ENCODE measurements around the gene COG3. TPM values are rescaled to one million over a fixed set of nuclear protein-coding genes. Genes with fewer than 3 reads are reported as not detected.
A peak's percentile ranks its signal among the peaks of the same experiment; 100 is the strongest.
"Not testable (repeated sequence)": the region's sequence is repeated elsewhere in the genome, so short reads cannot be mapped to it uniquely, and the experiment has no call there.

COG3 gene
- total RNA-seq, 1 experiment from 2014 or later = 23.3 TPM

DNA sequence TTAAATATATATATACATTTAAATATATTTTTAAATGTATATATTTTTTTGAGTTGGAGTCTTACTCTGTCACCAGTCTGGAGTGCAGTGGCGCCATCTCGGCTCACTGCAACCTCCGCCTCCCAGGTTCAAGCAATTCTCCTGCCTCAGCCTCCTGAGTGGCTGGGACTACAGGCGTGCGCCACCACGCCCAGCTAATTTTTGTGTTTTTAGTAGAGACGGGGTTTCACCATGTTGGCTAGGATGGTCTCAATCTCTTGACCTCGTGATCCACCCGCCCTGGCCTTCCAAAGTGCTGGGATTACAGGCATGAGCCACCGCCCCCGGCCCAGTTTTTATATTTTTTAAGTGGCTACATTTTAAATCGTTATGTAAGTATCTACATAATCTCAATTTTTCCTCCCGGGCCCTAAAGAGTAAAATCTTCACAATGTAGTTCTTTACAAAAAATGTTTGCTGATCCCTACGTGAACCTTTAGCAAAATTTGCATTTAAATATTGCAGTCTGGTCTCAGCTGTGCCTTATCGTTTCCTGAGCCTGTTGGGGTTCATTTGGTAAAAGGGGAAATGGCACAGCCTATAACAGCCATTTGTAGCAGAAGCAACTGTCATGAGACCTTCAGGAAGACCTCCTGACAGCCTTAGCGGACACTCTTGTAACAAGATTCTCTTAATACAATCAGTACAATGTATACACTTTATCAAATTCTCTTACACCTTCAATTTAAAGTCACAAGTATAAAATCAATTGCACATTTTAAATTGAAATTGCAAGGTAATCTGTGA is 38.5 kb upstream of the COG3 start:
- H3K4me2 ChIP-seq (ENCODE audit: low read depth, low read length, poor library complexity, severe bottlenecking); H4K20me1 ChIP-seq (ENCODE audit: insufficient read depth, low read depth, low read length); H3K27ac ChIP-seq (ENCODE audit: low read length); H3K79me2 ChIP-seq (ENCODE audit: low read length); H3K27me3 ChIP-seq (ENCODE audit: low read length); H3K36me3 ChIP-seq (ENCODE audit: insufficient read depth, low read length); H3K9me2 ChIP-seq (replicated peaks; ENCODE audit: insufficient read depth, low read length); H3K4me3 ChIP-seq (ENCODE audit: low read length); H3K9ac ChIP-seq (ENCODE audit: low read length); H2AFZ ChIP-seq (ENCODE audit: low read length); DNase-seq; H3K4me1 ChIP-seq (ENCODE audit: low read length); H3K9me3 ChIP-seq (ENCODE audit: low read length): not testable (repeated sequence)

GRCh38 chr13:45432737-45433380 is 31.9 kb upstream of the COG3 start:
- Histone ChIP-seq H3K9me3 (ENCODE audit: low read length) (no peaks in the 10 kb centered on the region), H3K79me2 (ENCODE audit: low read length) (no peaks in the 10 kb centered on the region), H3K4me3 (ENCODE audit: low read length) (no peak overlapping the region), H3K4me2 (ENCODE audit: low read depth, low read length, poor library complexity, severe bottlenecking) (no peak overlapping the region), H3K9ac (ENCODE audit: low read length) (no peak overlapping the region), H3K27ac (ENCODE audit: low read length) (no peak overlapping the region), H3K4me1 (ENCODE audit: low read length) (no peaks in the 10 kb centered on the region), H3K9me2 (replicated peaks; ENCODE audit: insufficient read depth, low read length) (no peaks in the 10 kb centered on the region), H4K20me1 (ENCODE audit: insufficient read depth, low read depth, low read length) (no peaks in the 10 kb centered on the region), H2AFZ (ENCODE audit: low read length) (no peak overlapping the region), H3K36me3 (ENCODE audit: insufficient read depth, low read length) (no peaks in the 10 kb centered on the region), H3K27me3 (ENCODE audit: low read length) (no peaks in the 10 kb centered on the region)
- DNase-seq = no peak

GRCh38 chr13:45433381-45433790 is 31.4 kb upstream of the COG3 start:
- Histone ChIP-seq H3K79me2 (ENCODE audit: low read length) (no peaks in the 10 kb centered on the region), H3K4me2 (ENCODE audit: low read depth, low read length, poor library complexity, severe bottlenecking) (no peak overlapping the region), H3K27me3 (ENCODE audit: low read length) (no peaks in the 10 kb centered on the region), H3K27ac (ENCODE audit: low read length) (no peak overlapping the region), H3K9ac (ENCODE audit: low read length) (no peak overlapping the region), H3K4me1 (ENCODE audit: low read length) (no peaks in the 10 kb centered on the region), H3K4me3 (ENCODE audit: low read length) (no peak overlapping the region), H3K9me2 (replicated peaks; ENCODE audit: insufficient read depth, low read length) (no peaks in the 10 kb centered on the region), H3K36me3 (ENCODE audit: insufficient read depth, low read length) (no peaks in the 10 kb centered on the region), H3K9me3 (ENCODE audit: low read length) (no peaks in the 10 kb centered on the region), H2AFZ (ENCODE audit: low read length) (no peak overlapping the region), H4K20me1 (ENCODE audit: insufficient read depth, low read depth, low read length) (no peaks in the 10 kb centered on the region)
- no peak for DNase-seq

- Histone ChIP-seq H3K27ac (ENCODE audit: low read length) (no peak overlapping the region), H3K36me3 (ENCODE audit: insufficient read depth, low read length) (no peaks in the 10 kb centered on the region), H3K79me2 (ENCODE audit: low read length) (no peaks in the 10 kb centered on the region), H3K27me3 (ENCODE audit: low read length) (no peaks in the 10 kb centered on the region), H3K4me1 (ENCODE audit: low read length) (no peaks in the 10 kb centered on the region), H2AFZ (ENCODE audit: low read length) (no peak overlapping the region), H3K9me3 (ENCODE audit: low read length) (no peaks in the 10 kb centered on the region), H3K4me3 (ENCODE audit: low read length) (no peak overlapping the region), H3K9me2 (replicated peaks; ENCODE audit: insufficient read depth, low read length) (no peaks in the 10 kb centered on the region), H3K9ac (ENCODE audit: low read length) (no peak overlapping the region), H4K20me1 (ENCODE audit: insufficient read depth, low read depth, low read length) (no peaks in the 10 kb centered on the region), H3K4me2 (ENCODE audit: low read depth, low read length, poor library complexity, severe bottlenecking) (no peak overlapping the region)
- DNase-seq = no peak
Observed at GRCh38 chr13:45434556-45435371, 30.0 kb upstream of the COG3 start.

DNA sequence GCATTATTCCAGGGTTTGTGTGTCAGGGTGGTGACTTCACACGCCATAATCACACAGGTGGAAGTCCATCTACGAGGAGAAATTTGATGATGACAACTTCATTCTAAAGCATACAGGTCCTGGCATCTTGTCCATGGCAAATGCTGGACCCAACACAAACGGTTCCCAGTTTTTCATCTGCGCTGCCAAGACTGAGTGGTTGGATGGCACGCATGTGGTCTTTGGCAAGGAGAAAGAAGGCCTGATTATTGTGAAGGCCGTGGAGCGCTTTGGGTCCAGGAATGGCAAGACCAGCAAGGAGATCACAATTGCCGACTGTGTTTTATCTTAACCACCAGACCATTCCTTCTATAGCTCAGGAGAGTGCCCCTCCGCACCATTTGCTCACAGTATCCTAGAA is 28.4 kb upstream of the COG3 start:
- no peaks in the 10 kb centered on the region for H3K9me2 ChIP-seq (replicated peaks; ENCODE audit: insufficient read depth, low read length)
- H3K27ac ChIP-seq (ENCODE audit: low read length) = no peak overlapping the region
- H3K4me3 ChIP-seq (ENCODE audit: low read length) = no peak overlapping the region
- no peak overlapping the region for H2AFZ ChIP-seq (ENCODE audit: low read length)
- no peaks in the 10 kb centered on the region for H3K36me3 ChIP-seq (ENCODE audit: insufficient read depth, low read length)
- H3K4me2 ChIP-seq (ENCODE audit: low read depth, low read length, poor library complexity, severe bottlenecking) = no peak overlapping the region
- no peak overlapping the region for H3K9ac ChIP-seq (ENCODE audit: low read length)
- H3K9me3 ChIP-seq (ENCODE audit: low read length) = no peaks in the 10 kb centered on the region
- H3K79me2 ChIP-seq (ENCODE audit: low read length) = no peaks in the 10 kb centered on the region
- DNase-seq = no peak
- H3K27me3 ChIP-seq (ENCODE audit: low read length) = no peaks in the 10 kb centered on the region
- no peaks in the 10 kb centered on the region for H3K4me1 ChIP-seq (ENCODE audit: low read length)
- no peaks in the 10 kb centered on the region for H4K20me1 ChIP-seq (ENCODE audit: insufficient read depth, low read depth, low read length)

GRCh38 chr13:45436953-45437352 is 27.8 kb upstream of the COG3 start:
- no peaks in the 10 kb centered on the region for H3K79me2 ChIP-seq (ENCODE audit: low read length)
- H3K4me1 ChIP-seq (ENCODE audit: low read length) = no peaks in the 10 kb centered on the region
- H3K9me3 ChIP-seq (ENCODE audit: low read length) = no peaks in the 10 kb centered on the region
- no peaks in the 10 kb centered on the region for H3K27me3 ChIP-seq (ENCODE audit: low read length)
- no peak overlapping the region for H2AFZ ChIP-seq (ENCODE audit: low read length)
- no peaks in the 10 kb centered on the region for H4K20me1 ChIP-seq (ENCODE audit: insufficient read depth, low read depth, low read length)
- H3K4me3 ChIP-seq (ENCODE audit: low read length) = no peak overlapping the region
- no peak for DNase-seq
- no peak overlapping the region for H3K4me2 ChIP-seq (ENCODE audit: low read depth, low read length, poor library complexity, severe bottlenecking)
- H3K9me2 ChIP-seq (replicated peaks; ENCODE audit: insufficient read depth, low read length) = no peaks in the 10 kb centered on the region
- H3K36me3 ChIP-seq (ENCODE audit: insufficient read depth, low read length) = no peaks in the 10 kb centered on the region
- H3K27ac ChIP-seq (ENCODE audit: low read length) = no peak overlapping the region
- H3K9ac ChIP-seq (ENCODE audit: low read length) = no peak overlapping the region

DNA sequence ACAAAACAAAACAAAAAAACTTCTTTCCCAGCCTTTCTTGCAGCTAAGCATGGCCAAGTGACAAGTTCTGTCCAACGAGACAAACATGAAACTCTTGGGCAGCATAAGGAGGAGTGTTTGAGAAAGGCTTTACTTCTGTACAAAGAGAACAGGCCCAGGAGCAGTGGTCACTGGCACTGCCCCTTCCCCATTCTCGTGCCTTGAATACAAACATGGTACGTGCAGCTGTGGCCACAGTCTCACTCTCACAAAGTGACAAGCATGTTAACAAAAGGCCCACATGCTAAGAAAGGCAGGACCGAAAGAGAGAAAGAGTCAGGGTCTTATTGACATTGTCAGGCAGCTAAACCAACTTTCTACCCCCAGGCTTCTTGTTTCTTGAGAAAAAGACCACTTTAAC is 26.8 kb upstream of the COG3 start:
- H3K79me2 ChIP-seq (ENCODE audit: low read length) = no peaks in the 10 kb centered on the region
- no peaks in the 10 kb centered on the region for H3K4me1 ChIP-seq (ENCODE audit: low read length)
- no peaks in the 10 kb centered on the region for H3K9me3 ChIP-seq (ENCODE audit: low read length)
- H4K20me1 ChIP-seq (ENCODE audit: insufficient read depth, low read depth, low read length) = no peaks in the 10 kb centered on the region
- no peak overlapping the region for H3K9ac ChIP-seq (ENCODE audit: low read length)
- H3K4me3 ChIP-seq (ENCODE audit: low read length) = no peak overlapping the region
- no peak overlapping the region for H3K4me2 ChIP-seq (ENCODE audit: low read depth, low read length, poor library complexity, severe bottlenecking)
- no peaks in the 10 kb centered on the region for H3K27me3 ChIP-seq (ENCODE audit: low read length)
- H3K9me2 ChIP-seq (replicated peaks; ENCODE audit: insufficient read depth, low read length) = no peaks in the 10 kb centered on the region
- DNase-seq = no peak
- no peaks in the 10 kb centered on the region for H3K36me3 ChIP-seq (ENCODE audit: insufficient read depth, low read length)
- no peak overlapping the region for H2AFZ ChIP-seq (ENCODE audit: low read length)
- H3K27ac ChIP-seq (ENCODE audit: low read length) = no peak overlapping the region

DNA sequence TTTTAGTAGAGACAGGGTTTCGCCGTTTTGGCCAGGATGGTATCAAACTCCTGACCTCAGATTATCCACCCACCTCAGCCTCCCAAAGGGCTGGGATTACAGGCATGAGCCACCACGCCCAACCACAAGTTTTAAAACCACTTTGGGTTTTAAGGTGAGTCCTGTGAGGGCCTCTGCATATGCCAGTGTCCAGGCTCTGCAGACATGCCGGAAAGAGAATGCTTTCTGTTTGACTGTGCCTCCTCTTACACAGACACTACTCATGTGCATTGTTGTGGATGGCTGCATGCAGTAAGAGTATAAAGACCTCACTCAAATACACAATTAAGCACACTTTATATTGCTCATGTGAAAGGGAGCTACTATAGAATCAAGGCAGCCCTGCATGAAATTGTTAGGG is 25.7 kb upstream of the COG3 start:
- H3K4me2 ChIP-seq (ENCODE audit: low read depth, low read length, poor library complexity, severe bottlenecking) = no peak overlapping the region
- H3K9me3 ChIP-seq (ENCODE audit: low read length) = no peaks in the 10 kb centered on the region
- peak overlapping the region; percentile 68; the same call in 1 of the 2 replicates for H2AFZ ChIP-seq (ENCODE audit: low read length)
- no peak overlapping the region for H3K9ac ChIP-seq (ENCODE audit: low read length)
- H3K4me3 ChIP-seq (ENCODE audit: low read length) = no peak overlapping the region
- no peaks in the 10 kb centered on the region for H3K36me3 ChIP-seq (ENCODE audit: insufficient read depth, low read length)
- H4K20me1 ChIP-seq (ENCODE audit: insufficient read depth, low read depth, low read length) = no peaks in the 10 kb centered on the region
- H3K4me1 ChIP-seq (ENCODE audit: low read length) = no peaks in the 10 kb centered on the region
- no peaks in the 10 kb centered on the region for H3K27me3 ChIP-seq (ENCODE audit: low read length)
- H3K9me2 ChIP-seq (replicated peaks; ENCODE audit: insufficient read depth, low read length) = no peaks in the 10 kb centered on the region
- DNase-seq = no peak
- H3K27ac ChIP-seq (ENCODE audit: low read length) = no peak overlapping the region
- no peaks in the 10 kb centered on the region for H3K79me2 ChIP-seq (ENCODE audit: low read length)
